H9 (cell line): ENCODE data around the gene ALLC. TPM values are rescaled to one million over a fixed set of nuclear protein-coding genes. Genes with fewer than 3 reads are reported as not detected.

Experiments
- DNase-seq: peaks from one replicate; pipeline ENCODE4 v3.0.0-alpha.2; 2017
- H2AFZ ChIP-seq: one replicate; pipeline ENCODE4 v1.6.1; 2013; ENCODE audit warnings: mild to moderate bottlenecking, low read length, control low read depth, moderate library complexity
- H2AK5ac ChIP-seq: 2 replicates; pipeline ENCODE4 v1.6.1; 2013; ENCODE audit warnings: low read length, control low read depth, mixed read lengths; ENCODE audit not compliant: insufficient read length
- H2BK120ac ChIP-seq: one replicate; pipeline ENCODE4 v1.6.1; 2013; ENCODE audit warnings: low read depth, mild to moderate bottlenecking, low read length, control low read depth, inconsistent platforms; ENCODE audit not compliant: poor library complexity, severe bottlenecking
- H2BK12ac ChIP-seq: 2 replicates; pipeline ENCODE4 v1.6.1; 2013; ENCODE audit warnings: low read length, control low read depth, mixed read lengths, low read depth; ENCODE audit not compliant: insufficient read length
- H2BK15ac ChIP-seq: 2 replicates; pipeline ENCODE4 v1.6.1; 2013; ENCODE audit warnings: low read depth, low read length, control low read depth
- H2BK20ac ChIP-seq: one replicate; pipeline ENCODE4 v1.6.1; 2013; ENCODE audit warnings: low read depth, mild to moderate bottlenecking, low read length, control low read depth, inconsistent platforms; ENCODE audit not compliant: poor library complexity, severe bottlenecking
- H2BK5ac ChIP-seq: 2 replicates; pipeline ENCODE4 v1.6.1; 2013; ENCODE audit warnings: low read length, control low read depth, mixed read lengths; ENCODE audit not compliant: insufficient read length
- H3K14ac ChIP-seq: 2 replicates; pipeline ENCODE4 v1.6.1; 2013; ENCODE audit warnings: low read length, control low read depth; ENCODE audit not compliant: insufficient read depth
- H3K18ac ChIP-seq: 2 replicates; pipeline ENCODE4 v1.6.1; 2013; ENCODE audit warnings: low read depth, mild to moderate bottlenecking, mixed read lengths, low read length, control low read depth; ENCODE audit not compliant: insufficient read length
- H3K23ac ChIP-seq: 2 replicates; pipeline ENCODE4 v1.6.1; 2013; ENCODE audit warnings: low read length, control low read depth, mixed read lengths, low read depth; ENCODE audit not compliant: insufficient read length
- H3K23me2 ChIP-seq: 2 replicates; pipeline ENCODE4 v1.6.1; 2013; ENCODE audit warnings: low read depth, mild to moderate bottlenecking, mixed read lengths, low read length, control low read depth; ENCODE audit not compliant: insufficient read length, poor library complexity, severe bottlenecking
- H3K27ac ChIP-seq: 2 replicates; pipeline ENCODE4 v1.5.1; 2013; ENCODE audit warnings: low read length, control low read depth, mixed read lengths, low read depth; ENCODE audit not compliant: insufficient read length
- H3K27me3 ChIP-seq: 2 replicates; pipeline ENCODE4 v1.6.1; 2013; ENCODE audit warnings: low read length, control low read depth, inconsistent platforms; ENCODE audit not compliant: insufficient read depth
- H3K4ac ChIP-seq: 2 replicates; pipeline ENCODE4 v1.6.1; 2013; ENCODE audit warnings: low read depth, mild to moderate bottlenecking, control low read depth, inconsistent platforms, low read length, moderate library complexity
- H3K4me1 ChIP-seq: 2 replicates; pipeline ENCODE4 v1.6.1; 2013; ENCODE audit warnings: low read length, control low read depth, inconsistent platforms; ENCODE audit not compliant: insufficient read depth
- H3K4me2 ChIP-seq: 2 replicates; pipeline ENCODE4 v1.6.1; 2013; ENCODE audit warnings: low read length, control low read depth, mixed read lengths; ENCODE audit not compliant: insufficient read length, insufficient read depth
- H3K56ac ChIP-seq: 2 replicates; pipeline ENCODE4 v1.6.1; 2013; ENCODE audit warnings: low read depth, mild to moderate bottlenecking, mixed read lengths, low read length, control low read depth; ENCODE audit not compliant: insufficient read length
- H3K79me1 ChIP-seq: 2 replicates; pipeline ENCODE4 v1.6.1; 2013; ENCODE audit warnings: low read depth, mild to moderate bottlenecking, moderate library complexity, low read length, control low read depth, inconsistent platforms; ENCODE audit not compliant: insufficient read depth, poor library complexity, severe bottlenecking
- H3K79me2 ChIP-seq: 2 replicates; pipeline ENCODE4 v1.6.1; 2013; ENCODE audit warnings: low read length, control low read depth, inconsistent platforms; ENCODE audit not compliant: insufficient read depth
- H3K9ac ChIP-seq: 2 replicates; pipeline ENCODE4 v1.6.1; 2013; ENCODE audit warnings: low read length, control low read depth, mixed read lengths; ENCODE audit not compliant: insufficient read length; ENCODE audit errors: extremely low read depth
- H3K9me3 ChIP-seq: one replicate; pipeline ENCODE4 v1.6.1; 2013; ENCODE audit warnings: low read depth, low read length, inconsistent platforms; ENCODE audit not compliant: control insufficient read depth
- H3T11ph ChIP-seq: one replicate; pipeline ENCODE4 v1.6.1; 2013; ENCODE audit warnings: mild to moderate bottlenecking, low read length, control low read depth, inconsistent platforms
- H4K20me1 ChIP-seq: one replicate; pipeline ENCODE4 v1.6.1; 2013; ENCODE audit not compliant: control insufficient read depth, insufficient read length, insufficient read depth
- H4K5ac ChIP-seq: 2 replicates; pipeline ENCODE4 v1.6.1; 2013; ENCODE audit warnings: low read depth, mild to moderate bottlenecking, mixed read lengths, low read length, control low read depth; ENCODE audit not compliant: insufficient read length
- H4K8ac ChIP-seq: replicated peaks from 2 replicates; pipeline ENCODE4 v1.6.1; 2013; ENCODE audit warnings: low read length, control low read depth, mixed read lengths, low read depth; ENCODE audit not compliant: insufficient read length
- H4K91ac ChIP-seq: 2 replicates; pipeline ENCODE4 v1.6.1; 2013; ENCODE audit warnings: low read depth, mild to moderate bottlenecking, moderate library complexity, mixed read lengths, low read length, control low read depth; ENCODE audit not compliant: insufficient read length
- H3K27ac Mint-ChIP-seq, 3 experiments: 2 replicates in 2 of 3; 3 replicates in 1 of 3; pipeline ENCODE4 v1.8.0; 2020 to 2021; ENCODE audit warnings: mixed read lengths in 3 of 3, mild to moderate bottlenecking in 1 of 3, moderate library complexity in 1 of 3
- H3K27me3 Mint-ChIP-seq: 2 replicates; pipeline ENCODE4 v1.8.0; 2021; ENCODE audit warnings: low read depth, mild to moderate bottlenecking, moderate library complexity, mixed read lengths
- H3K36me3 Mint-ChIP-seq, 3 experiments: 2 replicates in 2 of 3; 3 replicates in 1 of 3; pipeline ENCODE4 v1.8.0; 2020 to 2021; ENCODE audit warnings: low read depth in 3 of 3, mixed read lengths in 3 of 3; ENCODE audit not compliant: insufficient read depth in 1 of 3
- H3K4me1 Mint-ChIP-seq, 2 experiments: 2 replicates each; pipeline ENCODE4 v1.8.0; 2020; ENCODE audit warnings: mixed read lengths in 2 of 2
- H3K4me3 Mint-ChIP-seq, 2 experiments: 2 replicates in 1 of 2; 3 replicates in 1 of 2; pipeline ENCODE4 v1.8.0; 2020 to 2021; ENCODE audit warnings: mild to moderate bottlenecking in 2 of 2, mixed read lengths in 2 of 2, moderate library complexity in 1 of 2
- H3K9me3 Mint-ChIP-seq, 2 experiments: 2 replicates in 1 of 2; 3 replicates in 1 of 2; pipeline ENCODE4 v1.8.0; 2020; ENCODE audit warnings: mild to moderate bottlenecking in 2 of 2, mixed read lengths in 2 of 2, moderate library complexity in 1 of 2
- WGBS: extraction: QIAGEN DNeasy Blood & Tissue Kit; methylation state at CpG from one replicate; pipeline ENCODE4 v1.1.7; 2013; ENCODE audit warnings: missing lambda C conversion rate, low lambda C conversion rate, mixed read lengths; ENCODE audit not compliant: insufficient read length; ENCODE audit errors: extremely low coverage; 5-methylcytosine and 5-hydroxymethylcytosine counted together
- total RNA-seq: library from RNA; stranded (reverse); gene quantifications from 2 replicates; pipeline ENCODE4 v1.2.1, GENCODE V29; 2021
- TF ChIP-seq, protein P1 (sequence below): fragments of 200-600 bp; sonication (generic); conservative IDR thresholded peaks from 3 replicates; pipeline ENCODE4 v1.8.0; 2021; ENCODE audit warnings: antibody characterized with exemption, mild to moderate bottlenecking

The ALLC gene
- total RNA-seq, 1 experiment from 2014 or later, result not detected

GRCh38 chr2:3610415-3610814 is 47.6 kb upstream of the ALLC start:
- Histone ChIP-seq H3K23ac (no peak overlapping the region), H3K56ac (no peak overlapping the region), H4K20me1 (no peaks in the 10 kb centered on the region), H3K27me3 (no peaks in the 10 kb centered on the region), H3K4me1 (no peaks in the 10 kb centered on the region), H3K4me2 (no peak overlapping the region), H2BK15ac (no peak overlapping the region), H2AFZ (no peak overlapping the region), H4K91ac (no peak overlapping the region), H2BK20ac (no peak overlapping the region), H4K5ac (no peak overlapping the region), H2BK120ac (no peak overlapping the region), H2BK12ac (no peak overlapping the region), H3K27ac (no peak overlapping the region), H4K8ac (no peak overlapping the region), H3T11ph (no peak overlapping the region), H3K79me1 (no peaks in the 10 kb centered on the region), H3K9ac (no peak overlapping the region), H2BK5ac (no peak overlapping the region), H3K79me2 (no peaks in the 10 kb centered on the region), H3K23me2 (no peaks in the 10 kb centered on the region), H2AK5ac (no peak overlapping the region), H3K14ac (no peak overlapping the region), H3K9me3 (no peaks in the 10 kb centered on the region), H3K4ac (no peak overlapping the region), H3K18ac (no peak overlapping the region)
- peaks cover 0 to 9% (median 5%) of the 10 kb centered on the region in 3 experiments; a peak in 6 of 7 replicates for H3K36me3 Mint-ChIP-seq
- peaks cover 9 to 19% of the 10 kb centered on the region in 2 experiments; a peak in 3 of 4 replicates for H3K4me1 Mint-ChIP-seq
- WGBS, result no CpG with 5 or more reads among the region's 9 CpGs
- H3K9me3 Mint-ChIP-seq, result peaks cover 8 to 9% of the 10 kb centered on the region in 2 experiments
- TF ChIP-seq, protein P1, sequence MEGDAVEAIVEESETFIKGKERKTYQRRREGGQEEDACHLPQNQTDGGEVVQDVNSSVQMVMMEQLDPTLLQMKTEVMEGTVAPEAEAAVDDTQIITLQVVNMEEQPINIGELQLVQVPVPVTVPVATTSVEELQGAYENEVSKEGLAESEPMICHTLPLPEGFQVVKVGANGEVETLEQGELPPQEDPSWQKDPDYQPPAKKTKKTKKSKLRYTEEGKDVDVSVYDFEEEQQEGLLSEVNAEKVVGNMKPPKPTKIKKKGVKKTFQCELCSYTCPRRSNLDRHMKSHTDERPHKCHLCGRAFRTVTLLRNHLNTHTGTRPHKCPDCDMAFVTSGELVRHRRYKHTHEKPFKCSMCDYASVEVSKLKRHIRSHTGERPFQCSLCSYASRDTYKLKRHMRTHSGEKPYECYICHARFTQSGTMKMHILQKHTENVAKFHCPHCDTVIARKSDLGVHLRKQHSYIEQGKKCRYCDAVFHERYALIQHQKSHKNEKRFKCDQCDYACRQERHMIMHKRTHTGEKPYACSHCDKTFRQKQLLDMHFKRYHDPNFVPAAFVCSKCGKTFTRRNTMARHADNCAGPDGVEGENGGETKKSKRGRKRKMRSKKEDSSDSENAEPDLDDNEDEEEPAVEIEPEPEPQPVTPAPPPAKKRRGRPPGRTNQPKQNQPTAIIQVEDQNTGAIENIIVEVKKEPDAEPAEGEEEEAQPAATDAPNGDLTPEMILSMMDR, result no peak
- H3K27me3 Mint-ChIP-seq, result peaks cover 5% of the 10 kb centered on the region
- H3K27ac Mint-ChIP-seq, result no peak overlapping the region
- no peak for DNase-seq
- no peak overlapping the region for H3K4me3 Mint-ChIP-seq
